H1 (cell line): ENCODE measurements around the gene GMPR. TPM values are rescaled to one million over a fixed set of nuclear protein-coding genes. Genes with fewer than 3 reads are reported as not detected.

Source experiments
- BACH1 ChIP-seq: IDR thresholded peaks from 2 replicates; pipeline ENCODE4 v1.6.1; 2012; ENCODE audit warnings: low read length, improper control_type of control experiment
- FOSL1 ChIP-seq: IDR thresholded peaks from 2 replicates; pipeline ENCODE4 v1.6.1; 2011; ENCODE audit warnings: mild to moderate bottlenecking, low read depth, low read length, moderate library complexity; ENCODE audit not compliant: insufficient read depth
- KDM4A ChIP-seq: IDR thresholded peaks from one replicate; pipeline ENCODE4 v1.7.1; 2012; ENCODE audit warnings: low read depth, mild to moderate bottlenecking, moderate library complexity, low read length, inconsistent platforms; ENCODE audit not compliant: severe bottlenecking
- ZNF274 ChIP-seq: IDR thresholded peaks from 2 replicates; pipeline ENCODE4 v1.7.0; 2012; ENCODE audit warnings: low read length, borderline replicate concordance; ENCODE audit errors: extremely low read depth
- polyA plus RNA-seq, 7 experiments: library from polyadenylated mRNA; depleted of rRNA in 3 of 7; stranded (reverse) in 5 of 7; unstranded in 2 of 7; fragments of >200 nt in 5 of 7; fragments of 200-250 nt in 2 of 7; gene quantifications; 1 replicate in 5 of 7; 2 replicates in 1 of 7; 4 replicates in 1 of 7; pipeline versions ENCODE4 v1.2.1 to v1.2.3, GENCODE V29; 2011 to 2013; ENCODE audit warnings: missing spikeins in 2 of 7, mixed read lengths in 2 of 7
- total RNA-seq: library from RNA; stranded (reverse); fragmentation: NEBNext Ultra II Directional; extraction: Animal tissue kit (Norgen Biotek cat#: 25700); gene quantifications from 2 replicates; pipeline ENCODE4 v1.2.1, GENCODE V29; 2021

The GMPR gene
- total and polyA plus RNA-seq, 2 of the 8 experiments (the other 6 are each of a cell fraction or from before 2014, with no cell fraction given): 0.99 to 1.2 TPM

DNA sequence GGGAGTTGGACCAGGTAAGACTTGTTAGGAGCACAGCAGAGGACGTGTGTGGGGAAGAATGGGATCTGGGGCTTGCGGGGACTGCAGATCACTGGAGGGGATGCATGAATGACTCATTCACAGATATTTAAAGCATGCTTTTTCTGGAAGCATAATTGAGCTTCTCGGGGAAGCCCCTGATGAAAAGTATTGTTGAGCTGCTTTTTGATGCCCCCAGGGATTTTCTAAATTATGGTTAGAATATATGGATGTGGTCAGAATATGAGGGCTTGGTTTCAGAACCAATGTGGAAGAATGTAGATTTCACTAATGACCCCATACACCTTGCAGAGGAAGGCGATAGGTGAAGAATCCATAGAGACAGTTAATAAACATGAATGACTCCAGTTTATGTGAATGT lies 36.1 kb downstream of the GMPR start (continued):
- TF ChIP-seq BACH1 (no peak), ZNF274 (no peak), FOSL1 (no peak), KDM4A (no peak)
